ENCODE measurements around the gene TBX4.

The TBX4 gene

GRCh38 chr17:61465550-61466237 is 13.5 kb downstream of the TBX4 start:
- DNase-seq (ENCODE audit: low read depth) = no peak

- no peak for DNase-seq (ENCODE audit: low read depth)
Observed at GRCh38 chr17:61466246-61466645, 14.0 kb downstream of the TBX4 start.

- no peak for DNase-seq (ENCODE audit: low read depth)
Observed at GRCh38 chr17:61467416-61468262, 15.4 kb downstream of the TBX4 start.

DNA sequence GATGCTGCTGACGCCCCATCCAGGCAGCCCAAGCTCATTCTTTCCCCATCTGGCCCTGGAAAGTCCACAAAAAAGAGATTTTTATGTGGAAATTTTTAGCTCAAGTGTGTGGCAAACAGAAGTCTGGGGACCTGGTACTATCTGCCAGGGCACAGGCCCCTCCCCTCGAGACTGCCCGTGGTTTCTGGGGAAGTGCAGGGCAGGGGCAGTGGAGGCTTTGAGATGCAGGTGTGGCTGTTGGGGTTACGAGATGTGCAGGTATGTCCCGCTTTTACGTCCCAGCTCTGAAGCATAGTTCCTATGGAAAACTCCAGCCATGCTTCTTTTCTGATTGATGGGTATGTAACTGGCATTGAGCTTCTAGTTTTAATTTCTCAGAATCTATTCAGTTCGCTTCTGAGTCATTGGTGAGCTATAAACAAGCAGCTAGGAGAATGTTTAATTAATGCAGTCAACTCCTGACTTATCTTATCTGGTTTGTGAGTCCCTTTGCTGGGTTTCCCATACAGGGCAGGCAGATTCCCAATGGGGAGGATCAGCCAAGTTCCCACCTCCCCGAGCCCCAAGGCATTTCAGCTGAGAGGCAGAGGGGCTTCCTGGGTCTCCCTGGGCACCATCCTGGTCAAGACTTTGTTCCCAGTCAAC is 16.2 kb downstream of the TBX4 start:
- DNase-seq (ENCODE audit: low read depth) = no peak

DNA sequence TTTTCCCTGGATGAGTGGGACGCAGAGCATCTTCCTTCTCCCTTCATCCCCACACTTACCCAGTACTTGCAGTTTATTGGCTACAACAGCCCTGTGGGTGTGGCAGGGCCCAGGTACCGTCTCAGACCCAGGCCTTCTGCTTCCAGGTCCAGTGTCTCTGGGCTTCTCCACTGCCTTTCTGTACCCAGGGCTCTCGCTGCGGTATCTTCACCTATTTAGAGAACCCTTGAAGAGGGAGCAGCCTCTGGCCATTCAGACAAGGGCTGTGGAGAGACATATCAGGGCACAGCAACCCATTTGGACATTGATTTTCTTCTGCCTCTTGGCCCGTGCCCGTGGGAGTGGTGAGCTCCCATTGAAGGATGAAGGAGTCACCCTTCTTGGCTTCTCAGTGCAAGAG is 17.3 kb downstream of the TBX4 start:
- DNase-seq (ENCODE audit: low read depth) = no peak

GRCh38 chr17:61469949-61470348 is 17.7 kb downstream of the TBX4 start:
- DNase-seq (ENCODE audit: low read depth) = no peak

DNA sequence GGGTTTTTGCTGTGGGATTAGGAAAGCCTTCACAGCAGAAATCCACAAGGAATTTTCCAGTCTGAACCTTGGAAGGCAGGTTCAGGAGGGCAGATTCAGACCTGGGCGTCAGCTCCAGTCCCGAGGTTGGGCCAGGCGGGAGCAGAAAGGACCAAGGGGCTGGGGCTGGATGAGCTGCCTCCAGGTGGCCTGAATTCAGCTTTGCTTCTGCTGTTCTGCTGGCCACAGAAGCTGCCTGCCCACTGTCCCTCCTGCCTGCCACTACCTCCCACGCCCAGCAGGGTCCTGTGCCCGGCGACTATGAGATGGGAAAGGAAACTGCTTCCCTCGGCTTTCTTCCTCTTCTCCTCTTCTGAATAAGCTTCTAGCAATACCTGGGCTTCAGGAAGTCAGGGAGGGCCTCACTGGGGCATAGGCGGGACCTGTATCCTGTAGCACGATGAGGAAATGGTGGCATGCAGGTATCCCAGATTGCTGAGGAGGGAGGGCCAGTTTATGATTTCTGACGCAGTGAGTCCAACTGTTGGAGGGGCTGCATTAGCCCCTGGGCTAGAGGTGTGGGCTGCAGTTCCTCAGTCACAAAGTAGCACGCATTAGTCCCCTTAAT is 18.4 kb downstream of the TBX4 start:
- no peak for DNase-seq (ENCODE audit: low read depth)

- DNase-seq (ENCODE audit: low read depth) = no peak
Observed at GRCh38 chr17:61474235-61474927, 22.2 kb downstream of the TBX4 start.

DNA sequence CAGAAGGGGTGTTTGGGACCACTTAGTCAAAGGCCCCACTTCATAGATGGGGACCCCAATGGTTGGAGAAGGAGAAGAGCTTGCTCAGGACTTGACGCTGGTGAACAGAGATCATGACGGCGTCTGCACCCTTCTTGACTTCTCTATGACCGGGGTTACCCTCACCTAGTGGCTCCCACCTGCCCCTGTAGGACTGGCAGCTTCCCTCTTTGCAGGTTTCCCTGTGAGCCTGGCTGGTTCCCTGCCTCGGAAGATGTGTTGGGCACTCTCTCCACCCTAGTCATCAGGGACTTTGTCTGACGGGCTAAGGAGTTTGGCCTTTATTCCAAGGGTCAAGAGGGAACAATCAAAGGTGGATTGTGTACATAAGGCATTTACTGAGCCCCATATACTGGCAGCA is 22.7 kb downstream of the TBX4 start:
- DNase-seq (ENCODE audit: low read depth) = no peak

- no peak for DNase-seq (ENCODE audit: low read depth)
Observed at GRCh38 chr17:61475726-61476125, 23.5 kb downstream of the TBX4 start.

- no peak for DNase-seq (ENCODE audit: low read depth)
Observed at GRCh38 chr17:61476476-61477203, 24.4 kb downstream of the TBX4 start.

DNA sequence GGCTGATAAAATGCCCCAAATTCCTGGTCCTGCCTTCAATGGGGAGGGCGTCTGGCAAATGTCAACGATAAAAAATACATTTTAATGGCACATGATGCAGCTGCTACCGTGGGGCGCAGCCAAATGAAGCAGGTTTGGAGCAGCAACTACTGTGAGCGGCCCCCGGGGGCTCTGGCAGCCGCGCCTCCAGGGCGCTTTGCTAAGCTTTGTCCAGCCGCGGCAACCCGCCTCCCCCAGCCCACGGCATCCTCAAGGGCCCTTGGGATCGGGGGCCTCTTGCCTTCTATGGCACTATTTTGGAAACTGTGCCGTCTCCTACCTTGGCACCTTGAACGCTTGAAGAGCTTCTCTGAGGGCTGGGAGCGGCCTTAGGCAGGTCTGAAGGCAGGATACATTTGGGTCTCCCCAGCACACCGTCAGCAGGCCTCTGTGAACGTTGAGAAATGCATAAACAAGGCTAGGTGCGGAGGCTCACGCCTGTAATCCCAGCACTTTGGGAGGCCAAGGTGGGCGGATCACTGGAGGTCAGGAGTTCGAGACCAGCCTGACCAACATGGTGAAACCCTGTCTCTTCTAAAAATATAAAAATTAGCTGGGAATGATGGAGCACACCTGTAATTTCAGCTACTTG is 25.1 kb downstream of the TBX4 start:
- DNase-seq (ENCODE audit: low read depth) = no peak

DNA sequence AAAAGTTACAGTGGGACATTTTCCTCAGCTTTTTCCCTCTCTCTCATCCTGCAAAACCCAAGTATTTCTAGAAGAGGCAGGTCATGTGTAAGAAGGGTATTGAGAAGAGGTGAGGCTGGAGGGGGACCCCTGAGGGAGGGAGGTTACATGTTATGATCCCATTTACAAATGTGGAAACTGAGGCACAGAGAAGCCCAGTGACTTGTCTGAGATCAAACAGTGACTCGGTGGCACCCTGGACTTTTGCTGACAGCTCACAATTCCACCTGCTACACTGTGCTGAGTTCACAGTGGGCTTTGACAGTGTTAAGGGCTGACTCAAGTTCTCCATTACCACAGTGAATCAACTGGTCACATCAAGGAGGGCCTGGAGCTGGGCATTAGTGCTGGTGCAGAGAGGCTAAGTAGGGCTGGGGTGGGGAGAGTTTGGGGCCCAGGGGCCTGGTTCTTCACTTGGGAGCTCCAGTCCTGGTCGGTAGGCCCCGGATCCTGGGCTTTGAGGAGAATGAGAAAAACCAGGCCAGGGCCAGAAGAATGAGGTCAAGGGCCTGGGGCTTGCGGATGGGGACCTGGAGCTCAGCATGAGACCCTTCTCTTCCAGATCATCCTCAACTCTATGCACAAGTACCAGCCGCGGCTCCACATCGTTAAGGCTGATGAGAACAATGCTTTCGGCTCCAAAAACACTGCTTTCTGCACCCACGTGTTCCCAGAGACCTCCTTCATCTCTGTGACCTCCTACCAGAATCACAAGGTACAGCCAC is 26.0 kb downstream of the TBX4 start:
- DNase-seq (ENCODE audit: low read depth) = no peak

- no peak for DNase-seq (ENCODE audit: low read depth)
Observed at GRCh38 chr17:61478790-61479492, 26.7 kb downstream of the TBX4 start.

- DNase-seq (ENCODE audit: low read depth) = no peak
Observed at GRCh38 chr17:61479493-61480413, 27.5 kb downstream of the TBX4 start.

DNA sequence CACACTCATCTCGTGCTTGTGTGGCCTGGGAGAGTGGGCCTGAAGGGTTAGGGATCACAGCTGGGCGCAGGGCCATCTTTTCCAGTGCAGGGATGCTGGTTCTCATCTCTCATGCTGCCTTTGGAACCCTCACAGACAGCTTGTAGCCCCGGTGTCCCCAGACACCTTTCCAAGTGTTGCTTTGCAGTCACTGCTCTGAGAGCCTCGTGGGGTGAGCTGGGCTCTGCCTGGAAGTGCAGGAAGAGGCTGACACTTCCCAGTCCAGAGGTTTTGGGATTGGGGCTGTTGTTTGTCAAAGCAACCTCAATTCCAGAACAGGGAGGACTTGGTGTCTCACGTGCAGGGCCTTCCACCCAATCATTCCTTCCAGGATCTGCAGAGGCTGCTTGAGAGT is 28.2 kb downstream of the TBX4 start:
- DNase-seq (ENCODE audit: low read depth) = no peak

DNA sequence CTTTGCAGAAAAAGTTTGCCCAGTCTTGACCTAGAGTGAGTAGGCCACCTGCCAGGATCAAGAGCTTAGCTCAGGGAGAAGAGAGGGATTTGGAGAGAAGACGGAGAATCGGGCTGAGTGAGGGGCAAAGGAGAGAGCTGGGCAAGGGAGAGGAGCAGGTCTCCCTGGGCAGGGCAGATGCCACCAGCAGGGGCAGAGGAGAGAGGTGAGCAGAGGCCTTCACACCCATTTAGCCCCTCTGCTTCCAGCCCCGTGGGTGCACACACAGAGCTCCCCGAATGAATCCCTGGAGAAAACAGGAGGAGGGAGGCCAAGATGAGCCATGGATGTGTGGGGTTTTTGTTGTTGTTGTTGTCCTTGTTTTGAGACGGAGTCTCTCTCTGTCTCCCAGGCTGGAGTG is 29.2 kb downstream of the TBX4 start:
- no peak for DNase-seq (ENCODE audit: low read depth)

DNA sequence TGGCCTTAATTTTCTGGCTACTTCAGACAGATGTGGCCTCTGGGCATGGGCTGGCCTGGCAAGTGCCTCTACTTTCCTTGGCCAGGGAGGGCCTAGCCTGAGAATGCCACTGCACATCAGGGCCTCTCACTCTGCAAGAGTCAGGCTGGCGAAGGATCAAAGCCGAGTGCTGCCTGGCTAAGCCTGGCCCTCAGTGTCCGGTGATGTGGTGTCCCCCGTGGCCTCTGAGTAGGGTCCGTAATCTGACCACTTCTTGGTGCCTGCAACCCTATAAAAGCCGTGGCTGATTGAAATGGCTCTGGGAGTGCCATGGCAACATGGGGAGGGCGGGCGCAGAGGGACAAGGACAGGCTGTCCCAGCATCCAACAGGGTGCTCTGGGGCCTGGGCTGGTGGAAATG is 30.2 kb downstream of the TBX4 start:
- no peak for DNase-seq (ENCODE audit: low read depth)

- DNase-seq (ENCODE audit: low read depth) = no peak
Observed at GRCh38 chr17:61483778-61484116, 31.5 kb downstream of the TBX4 start.

All from activated T-helper 1 cell treated with Interleukin-2 at 50 U/mL for 16 hours (primary cell).